ENCODE results near the gene TCOF1.

- TF ChIP-seq CTCF (IDR thresholded peaks at IDR 0.05; ENCODE audit: borderline replicate concordance, extremely low read depth, low read length, poor library complexity, severe bottlenecking): no peak
- no peak for TF ChIP-seq EZH2 (IDR thresholded peaks at IDR 0.05; ENCODE audit: borderline replicate concordance, low read depth, low read length, severe bottlenecking)
These were observed 49.2 kb downstream of the TCOF1 start for GRCh38 chr5:150406723-150407095.

All from DND-41 (cell line).